ENCODE data around the gene WIZ.

- TF ChIP-seq POLR2A (IDR thresholded peaks at IDR 0.05), result no peak
- no peak for TF ChIP-seq CTCF (IDR thresholded peaks at IDR 0.05)
These were observed 48.6 kb upstream of the WIZ start for GRCh38 chr19:15498156-15498858.
